Motor neuron (in vitro differentiated cells): ENCODE measurements around the gene TNXB. TPM values are rescaled to one million over a fixed set of nuclear protein-coding genes. Genes with fewer than 3 reads are reported as not detected.
"Not testable (repeated sequence)": the region's sequence is repeated elsewhere in the genome, so short reads cannot be mapped to it uniquely, and the experiment has no call there.

Experiments
- ATAC-seq, 8 experiments: fragments of 200-7000 bp; cut with Tn5 transposase; replicated peaks in 6 of 8; 2 replicates each; pipeline ENCODE4 v1.8.0; 2021; ENCODE audit warnings: mild to moderate bottlenecking in 8 of 8, moderate library complexity in 8 of 8
- H3K27ac ChIP-seq, 2 donors: fragments of 250-450 bp; sonication (Bioruptor Pico); 2 replicates each; pipeline ENCODE4 v1.9.0; 2021; ENCODE audit warnings: antibody characterized with exemption in 2 of 2, mild to moderate bottlenecking in 2 of 2, moderate library complexity in 1 of 2
- H3K4me1 ChIP-seq, 2 donors: fragments of 250-450 bp; sonication (Bioruptor Pico); replicated peaks in 1 of 2; 2 replicates each; pipeline ENCODE4 v1.6.1; 2021; ENCODE audit warnings: antibody characterized with exemption in 2 of 2, mild to moderate bottlenecking in 2 of 2, moderate library complexity in 1 of 2
- H3K4me3 ChIP-seq, 5 donors: fragments of 250-450 bp; sonication (Bioruptor Pico); 2 replicates each; pipeline ENCODE4 v1.9.0; 2021; ENCODE audit warnings: antibody characterized with exemption in 5 of 5, mild to moderate bottlenecking in 5 of 5, moderate library complexity in 4 of 5
- WGBS, 10 experiments: fragments of 450-650 bp; shearing (Covaris generic); methylation state at CpG; one replicate each; pipeline ENCODE4 v1.0.0; 2022; 5-methylcytosine and 5-hydroxymethylcytosine counted together
- in situ Hi-C, 9 experiments: fragments of 400-800 bp; cut with MboI; loops; one replicate each; pipeline ENCODE4 v1.15.0; 2021; ENCODE audit warnings: low sequenced_read_pairs in 9 of 9, low pct_unique_long_range_greater_than_20kb in 2 of 9; ENCODE audit not compliant: unreplicated experiment in 9 of 9
- total RNA-seq, 8 experiments: library from RNA; unstranded; fragments of 300-600 nt; gene quantifications; 2 replicates each; pipeline versions ENCODE4 v1.2.3 to v1.2.4, GENCODE V29; 2022

Gene TNXB
- total RNA-seq, 8 experiments from 2014 or later: 0.81 to 84.8 (median 3.1) TPM

DNA sequence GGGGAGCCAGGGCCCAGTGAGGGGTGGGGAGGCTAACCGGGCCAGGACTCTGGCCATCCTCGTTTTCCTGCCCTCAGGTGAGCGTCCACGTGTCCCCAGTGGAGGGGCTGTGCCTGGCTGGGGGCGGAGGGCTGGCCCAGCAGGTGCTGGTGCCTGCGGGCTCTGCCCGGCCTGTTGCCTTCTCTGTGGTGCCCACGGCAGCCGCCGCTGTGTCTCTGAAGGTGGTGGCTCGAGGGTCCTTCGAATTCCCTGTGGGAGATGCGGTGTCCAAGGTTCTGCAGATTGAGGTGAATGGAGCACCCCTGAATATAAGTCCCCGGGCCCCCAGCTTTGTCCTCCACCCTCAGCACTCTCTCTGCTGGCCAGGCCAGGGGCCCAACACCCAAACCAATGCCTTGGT, 114.7 kb downstream of the TNXB start:
- ATAC-seq, H3K4me1 ChIP-seq, H3K27ac ChIP-seq, H3K4me3 ChIP-seq, in situ Hi-C loops: not testable (repeated sequence)
- no CpG with 5 or more reads among the region's 14 CpGs for WGBS, 10 experiments

Other genes with a start within 250 kb of the TNXB start
- 100 to 1,000 TPM in 1 of 8 experiments, 10 to 100 TPM in 7; 22.8 to 106 (median 36.2) TPM for gene NEU1, start 246.5 kb downstream of the TNXB start, total RNA-seq
- 1 to 10 TPM in 2 of 8 experiments, under 1 TPM in 5, not detected in 1; 0.07 to 1.0 (median 0.41) TPM for gene SLC44A4, start 230.3 kb downstream of the TNXB start, total RNA-seq
- gene EHMT2, start 211.6 kb downstream of the TNXB start, total RNA-seq: 100 to 1,000 TPM in 1 of 8 experiments, 10 to 100 TPM in 7; 19.9 to 112 (median 60.3) TPM
- 10 to 100 TPM in 6 of 8 experiments, 1 to 10 TPM in 2; 1.9 to 34.9 (median 15.9) TPM for gene ZBTB12, start 207.3 kb downstream of the TNXB start, total RNA-seq
- 10 to 100 TPM in 1 of 8 experiments, 1 to 10 TPM in 6, under 1 TPM in 1; 0.67 to 55.1 (median 1.8) TPM for gene C2, start 181.6 kb downstream of the TNXB start, total RNA-seq
- gene CFB, start 163.2 kb downstream of the TNXB start, total RNA-seq: 100 to 1,000 TPM in 1 of 8 experiments, 10 to 100 TPM in 3, 1 to 10 TPM in 4; 2.3 to 300 (median 12.7) TPM
- 10 to 100 TPM; 50.3 to 91.1 (median 72.3) TPM for gene NELFE, start 150.4 kb downstream of the TNXB start, total RNA-seq
- gene SKIC2, start 150.2 kb downstream of the TNXB start, total RNA-seq: 10 to 100 TPM; 30.6 to 68.4 (median 52.9) TPM
- gene DXO, start 137.2 kb downstream of the TNXB start, total RNA-seq: 10 to 100 TPM; 15.3 to 26.9 (median 22.9) TPM
- gene C4A, start 127.3 kb downstream of the TNXB start, total RNA-seq: 100 to 1,000 TPM in 1 of 8 experiments, 10 to 100 TPM in 4, 1 to 10 TPM in 3; 3.1 to 631 (median 17.1) TPM
- 100 to 1,000 TPM in 1 of 8 experiments, 10 to 100 TPM in 4, 1 to 10 TPM in 3; 2.5 to 575 (median 14.2) TPM for gene C4B, start 94.5 kb downstream of the TNXB start, total RNA-seq
- gene CYP21A2, start 70.9 kb downstream of the TNXB start, total RNA-seq: 1 to 10 TPM in 2 of 8 experiments, under 1 TPM in 6; 0.16 to 8.7 (median 0.77) TPM
- 10 to 100 TPM; 25.6 to 59.0 (median 45.1) TPM for gene ATF6B, start 18.9 kb upstream of the TNXB start, total RNA-seq
- gene FKBPL, start 20.9 kb upstream of the TNXB start, total RNA-seq: 10 to 100 TPM in 1 of 8 experiments, 1 to 10 TPM in 7; 4.4 to 11.9 (median 6.4) TPM
- gene PRRT1, start 42.6 kb upstream of the TNXB start, total RNA-seq: 1 to 10 TPM in 4 of 8 experiments, under 1 TPM in 4; 0.50 to 2.9 (median 1.1) TPM
- 10 to 100 TPM; 18.9 to 41.5 (median 30.9) TPM for gene PPT2, start 44.8 kb upstream of the TNXB start, total RNA-seq
- 10 to 100 TPM in 4 of 8 experiments, 1 to 10 TPM in 4; 5.6 to 23.9 (median 9.9) TPM for gene EGFL8, start 55.3 kb upstream of the TNXB start, total RNA-seq
- gene AGPAT1, start 66.7 kb upstream of the TNXB start, total RNA-seq: 10 to 100 TPM; 44.5 to 84.4 (median 67.4) TPM
- 100 to 1,000 TPM in 4 of 8 experiments, 10 to 100 TPM in 4; 40.1 to 152 (median 98.5) TPM for gene RNF5, start 69.1 kb upstream of the TNXB start, total RNA-seq
- 10 to 100 TPM in 1 of 8 experiments, 1 to 10 TPM in 7; 1.4 to 11.8 (median 5.3) TPM for gene AGER, start 74.9 kb upstream of the TNXB start, total RNA-seq
- 10 to 100 TPM; 25.9 to 78.8 (median 48.0) TPM for gene PBX2, start 80.9 kb upstream of the TNXB start, total RNA-seq
- 1 to 10 TPM in 7 of 8 experiments, under 1 TPM in 1; 0.60 to 7.7 (median 1.4) TPM for gene GPSM3, start 83.3 kb upstream of the TNXB start, total RNA-seq
- 1 to 10 TPM; 1.3 to 6.7 (median 4.5) TPM for gene NOTCH4, start 114.7 kb upstream of the TNXB start, total RNA-seq